ENCODE measurements around the gene CCDC12.

The CCDC12 gene

DNA sequence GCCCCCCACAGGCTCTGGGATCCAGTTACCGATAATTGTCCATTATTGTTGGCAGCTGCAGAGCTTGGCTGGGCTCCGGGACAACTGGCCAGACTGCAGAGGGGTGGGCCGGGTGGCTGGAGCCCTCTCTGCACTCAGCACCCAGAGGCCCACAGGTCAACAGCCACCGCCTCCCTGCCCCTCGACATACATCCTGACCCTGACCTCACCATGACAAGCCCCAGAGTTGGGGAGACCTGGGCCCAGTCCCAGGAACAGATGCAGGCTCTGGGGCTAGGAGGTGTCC lies 76.6 kb downstream of the CCDC12 start:
- Histone ChIP-seq H3K79me2 (ENCODE audit: insufficient read depth, low read length) (no peaks in the 10 kb centered on the region), H3K4me3 (ENCODE audit: insufficient read depth, low read length, poor library complexity, severe bottlenecking) (no peak overlapping the region), H3K27ac (ENCODE audit: low read depth, low read length) (no peak overlapping the region), H4K20me1 (ENCODE audit: low read depth, low read length) (no peaks in the 10 kb centered on the region), H3K4me2 (ENCODE audit: low read depth, low read length, poor library complexity, severe bottlenecking) (no peak overlapping the region), H3K9me2 (replicated peaks; ENCODE audit: insufficient read depth, low read length) (no peaks in the 10 kb centered on the region), H3F3A (ENCODE audit: insufficient read depth) (no peaks in the 10 kb centered on the region), H3K27me3 (ENCODE audit: low read length) (no peaks in the 10 kb centered on the region), H3K36me3 (ENCODE audit: low read length) (no peaks in the 10 kb centered on the region), H2AFZ (ENCODE audit: low read depth, low read length, severe bottlenecking) (no peak overlapping the region), H3K9ac (ENCODE audit: low read length) (no peak overlapping the region), H3K9me3 (ENCODE audit: insufficient read depth, low read length) (no peaks in the 10 kb centered on the region)
- TF ChIP-seq, protein P1, sequence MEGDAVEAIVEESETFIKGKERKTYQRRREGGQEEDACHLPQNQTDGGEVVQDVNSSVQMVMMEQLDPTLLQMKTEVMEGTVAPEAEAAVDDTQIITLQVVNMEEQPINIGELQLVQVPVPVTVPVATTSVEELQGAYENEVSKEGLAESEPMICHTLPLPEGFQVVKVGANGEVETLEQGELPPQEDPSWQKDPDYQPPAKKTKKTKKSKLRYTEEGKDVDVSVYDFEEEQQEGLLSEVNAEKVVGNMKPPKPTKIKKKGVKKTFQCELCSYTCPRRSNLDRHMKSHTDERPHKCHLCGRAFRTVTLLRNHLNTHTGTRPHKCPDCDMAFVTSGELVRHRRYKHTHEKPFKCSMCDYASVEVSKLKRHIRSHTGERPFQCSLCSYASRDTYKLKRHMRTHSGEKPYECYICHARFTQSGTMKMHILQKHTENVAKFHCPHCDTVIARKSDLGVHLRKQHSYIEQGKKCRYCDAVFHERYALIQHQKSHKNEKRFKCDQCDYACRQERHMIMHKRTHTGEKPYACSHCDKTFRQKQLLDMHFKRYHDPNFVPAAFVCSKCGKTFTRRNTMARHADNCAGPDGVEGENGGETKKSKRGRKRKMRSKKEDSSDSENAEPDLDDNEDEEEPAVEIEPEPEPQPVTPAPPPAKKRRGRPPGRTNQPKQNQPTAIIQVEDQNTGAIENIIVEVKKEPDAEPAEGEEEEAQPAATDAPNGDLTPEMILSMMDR (IDR thresholded peaks at IDR 0.05; ENCODE audit: insufficient read depth, low read length, poor library complexity, severe bottlenecking), result no peak
- no peak for TF ChIP-seq EZH2phosphoT487 (conservative IDR thresholded peaks at IDR 0.05; ENCODE audit: low read length)

DNA sequence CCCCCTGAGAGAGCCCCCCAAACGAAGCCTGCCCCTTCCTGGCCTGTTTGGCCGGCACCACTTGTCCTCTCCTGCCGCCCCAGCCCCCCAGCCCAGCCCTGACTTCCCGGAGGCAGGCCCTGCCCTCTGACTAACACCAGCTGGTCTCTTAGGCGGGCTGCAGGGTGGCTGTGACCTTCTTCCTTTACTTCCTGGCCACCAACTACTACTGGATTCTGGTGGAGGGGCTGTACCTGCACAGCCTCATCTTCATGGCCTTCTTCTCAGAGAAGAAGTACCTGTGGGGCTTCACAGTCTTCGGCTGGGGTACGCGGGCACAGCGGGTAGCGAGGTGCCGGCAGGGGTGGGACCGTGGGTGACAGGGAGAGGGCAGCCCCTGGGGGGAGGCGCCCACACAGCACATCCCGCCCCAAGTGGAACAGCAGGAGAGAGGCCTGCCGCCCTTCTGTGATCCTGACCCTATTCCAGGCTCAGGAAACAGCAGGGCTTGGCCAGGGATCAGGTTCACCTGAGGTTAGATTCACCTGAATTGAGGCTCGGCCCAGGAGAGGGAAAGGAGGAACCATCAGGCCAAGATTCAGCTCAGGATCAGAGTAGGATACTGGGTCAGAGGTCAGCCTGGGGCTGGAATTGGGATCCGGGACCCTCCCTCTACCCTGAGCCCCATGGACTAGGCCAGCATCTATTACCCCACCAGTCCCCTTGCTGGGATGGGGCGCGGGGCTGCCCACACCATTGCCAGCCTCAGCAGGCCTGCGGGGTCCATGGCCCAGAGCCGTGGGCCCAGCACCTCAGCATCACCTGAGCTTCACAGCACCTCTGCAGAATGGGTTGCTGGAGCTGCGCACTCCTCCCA lies 77.2 kb downstream of the CCDC12 start:
- Histone ChIP-seq H3K27ac (ENCODE audit: low read depth, low read length) (no peak overlapping the region), H4K20me1 (ENCODE audit: low read depth, low read length) (no peaks in the 10 kb centered on the region), H3K4me3 (ENCODE audit: insufficient read depth, low read length, poor library complexity, severe bottlenecking) (no peak overlapping the region), H3K9me3 (ENCODE audit: insufficient read depth, low read length) (no peaks in the 10 kb centered on the region), H2AFZ (ENCODE audit: low read depth, low read length, severe bottlenecking) (no peak overlapping the region), H3K9me2 (replicated peaks; ENCODE audit: insufficient read depth, low read length) (no peaks in the 10 kb centered on the region), H3K4me2 (ENCODE audit: low read depth, low read length, poor library complexity, severe bottlenecking) (no peak overlapping the region), H3K36me3 (ENCODE audit: low read length) (no peaks in the 10 kb centered on the region), H3K9ac (ENCODE audit: low read length) (no peak overlapping the region), H3K79me2 (ENCODE audit: insufficient read depth, low read length) (no peaks in the 10 kb centered on the region), H3K27me3 (ENCODE audit: low read length) (no peaks in the 10 kb centered on the region), H3F3A (ENCODE audit: insufficient read depth) (no peaks in the 10 kb centered on the region)
- TF ChIP-seq, protein P1 (IDR thresholded peaks at IDR 0.05; ENCODE audit: insufficient read depth, low read length, poor library complexity, severe bottlenecking), result no peak
- no peak for TF ChIP-seq EZH2phosphoT487 (conservative IDR thresholded peaks at IDR 0.05; ENCODE audit: low read length)

DNA sequence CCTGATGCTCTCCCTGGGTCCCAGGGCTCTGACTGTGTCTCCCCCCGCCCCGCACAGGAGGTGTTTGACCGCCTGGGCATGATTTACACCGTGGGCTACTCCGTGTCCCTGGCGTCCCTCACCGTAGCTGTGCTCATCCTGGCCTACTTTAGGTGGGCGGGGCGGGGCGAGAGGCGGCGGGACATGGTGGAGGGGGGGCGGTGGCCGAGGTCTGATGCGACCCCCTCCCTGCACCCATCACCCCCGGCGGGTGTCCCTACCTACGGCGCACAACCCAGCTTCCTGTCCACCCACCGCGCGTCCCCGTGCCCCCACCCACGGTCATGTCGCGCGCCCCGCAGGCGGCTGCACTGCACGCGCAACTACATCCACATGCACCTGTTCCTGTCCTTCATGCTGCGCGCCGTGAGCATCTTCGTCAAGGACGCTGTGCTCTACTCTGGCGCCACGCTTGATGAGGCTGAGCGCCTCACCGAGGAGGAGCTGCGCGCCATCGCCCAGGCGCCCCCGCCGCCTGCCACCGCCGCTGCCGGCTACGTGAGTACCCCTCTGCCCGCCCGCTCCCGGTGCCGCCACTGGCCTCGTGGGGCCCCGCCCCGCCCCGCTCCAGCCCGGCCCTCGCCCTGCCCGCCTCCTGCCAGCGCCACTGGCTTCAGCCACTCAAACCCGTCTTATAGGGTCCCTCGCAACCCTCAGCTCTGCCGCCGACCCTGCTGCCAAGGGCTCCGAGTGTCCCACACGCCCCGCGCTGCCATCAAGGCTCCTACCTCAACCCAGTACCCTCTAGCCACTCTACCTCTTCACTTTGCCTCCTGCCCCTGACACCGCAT lies 78.0 kb downstream of the CCDC12 start:
- H2AFZ ChIP-seq (ENCODE audit: low read depth, low read length, severe bottlenecking), result no peak overlapping the region
- no peaks in the 10 kb centered on the region for H4K20me1 ChIP-seq (ENCODE audit: low read depth, low read length)
- H3F3A ChIP-seq (ENCODE audit: insufficient read depth), result no peaks in the 10 kb centered on the region
- H3K27me3 ChIP-seq (ENCODE audit: low read length), result no peaks in the 10 kb centered on the region
- no peaks in the 10 kb centered on the region for H3K9me3 ChIP-seq (ENCODE audit: insufficient read depth, low read length)
- no peak overlapping the region for H3K27ac ChIP-seq (ENCODE audit: low read depth, low read length)
- no peak for TF ChIP-seq EZH2phosphoT487 (conservative IDR thresholded peaks at IDR 0.05; ENCODE audit: low read length)
- TF ChIP-seq, protein P1 (IDR thresholded peaks at IDR 0.05; ENCODE audit: insufficient read depth, low read length, poor library complexity, severe bottlenecking), result no peak
- no peak overlapping the region for H3K4me2 ChIP-seq (ENCODE audit: low read depth, low read length, poor library complexity, severe bottlenecking)
- no peaks in the 10 kb centered on the region for H3K79me2 ChIP-seq (ENCODE audit: insufficient read depth, low read length)
- no peaks in the 10 kb centered on the region for H3K9me2 ChIP-seq (replicated peaks; ENCODE audit: insufficient read depth, low read length)
- no peaks in the 10 kb centered on the region for H3K36me3 ChIP-seq (ENCODE audit: low read length)
- no peak overlapping the region for H3K9ac ChIP-seq (ENCODE audit: low read length)
- no peak overlapping the region for H3K4me3 ChIP-seq (ENCODE audit: insufficient read depth, low read length, poor library complexity, severe bottlenecking)

All from SU-DHL-6 (cell line).